Cardiac fibroblast (primary cell): ENCODE measurements around the gene DAP.

Experiments used
- DNase-seq, 2 donors: peaks; one replicate each; pipeline versions ENCODE4 v3.0.0 to v3.0.0-alpha.2; 2010; ENCODE audit warnings: low read depth in 2 of 2
- H3K4me3 ChIP-seq, 2 donors: replicated peaks in 1 of 2; 1 replicate in 1 of 2; 2 replicates in 1 of 2; pipeline ENCODE4 v1.5.1; 2011; ENCODE audit warnings: low read depth in 2 of 2, low read length in 2 of 2, mild to moderate bottlenecking in 2 of 2, moderate library complexity in 1 of 2
- TF ChIP-seq, protein P1 (sequence below): IDR thresholded peaks from one replicate; pipeline ENCODE4 v1.5.1; 2011; ENCODE audit warnings: low read depth, mild to moderate bottlenecking, low read length, inconsistent platforms

Gene DAP

DNA sequence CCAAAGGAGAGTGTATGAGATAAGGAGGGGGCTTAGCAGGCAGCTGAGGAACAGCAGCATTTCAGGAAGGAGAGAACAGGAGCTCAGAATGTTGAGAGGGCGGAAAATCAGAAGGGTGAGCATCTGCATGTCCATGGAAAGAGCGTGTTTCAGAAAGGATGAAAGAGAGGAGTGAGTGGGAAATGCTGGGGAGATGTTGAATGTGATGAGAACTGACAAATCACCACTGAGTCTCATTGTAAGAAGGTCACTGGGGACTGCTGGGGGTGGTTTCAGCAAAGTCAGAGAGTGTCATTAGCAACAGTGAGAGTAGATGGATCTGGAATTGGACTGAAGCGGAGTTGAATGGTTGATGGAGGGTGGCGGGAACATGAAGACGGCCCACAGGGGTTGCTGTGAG, 131.4 kb downstream of the DAP start:
- H3K4me3 ChIP-seq: no peak overlapping the region
- no peak for DNase-seq
- TF ChIP-seq, protein P1, sequence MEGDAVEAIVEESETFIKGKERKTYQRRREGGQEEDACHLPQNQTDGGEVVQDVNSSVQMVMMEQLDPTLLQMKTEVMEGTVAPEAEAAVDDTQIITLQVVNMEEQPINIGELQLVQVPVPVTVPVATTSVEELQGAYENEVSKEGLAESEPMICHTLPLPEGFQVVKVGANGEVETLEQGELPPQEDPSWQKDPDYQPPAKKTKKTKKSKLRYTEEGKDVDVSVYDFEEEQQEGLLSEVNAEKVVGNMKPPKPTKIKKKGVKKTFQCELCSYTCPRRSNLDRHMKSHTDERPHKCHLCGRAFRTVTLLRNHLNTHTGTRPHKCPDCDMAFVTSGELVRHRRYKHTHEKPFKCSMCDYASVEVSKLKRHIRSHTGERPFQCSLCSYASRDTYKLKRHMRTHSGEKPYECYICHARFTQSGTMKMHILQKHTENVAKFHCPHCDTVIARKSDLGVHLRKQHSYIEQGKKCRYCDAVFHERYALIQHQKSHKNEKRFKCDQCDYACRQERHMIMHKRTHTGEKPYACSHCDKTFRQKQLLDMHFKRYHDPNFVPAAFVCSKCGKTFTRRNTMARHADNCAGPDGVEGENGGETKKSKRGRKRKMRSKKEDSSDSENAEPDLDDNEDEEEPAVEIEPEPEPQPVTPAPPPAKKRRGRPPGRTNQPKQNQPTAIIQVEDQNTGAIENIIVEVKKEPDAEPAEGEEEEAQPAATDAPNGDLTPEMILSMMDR: no peak
